ENCODE measurements around the gene NACC2. TPM values are rescaled to one million over a fixed set of nuclear protein-coding genes. Genes with fewer than 3 reads are reported as not detected.

Gene NACC2
- polyA plus RNA-seq, 3 donors = 8.1 to 32.4 (median 8.7) TPM

DNA sequence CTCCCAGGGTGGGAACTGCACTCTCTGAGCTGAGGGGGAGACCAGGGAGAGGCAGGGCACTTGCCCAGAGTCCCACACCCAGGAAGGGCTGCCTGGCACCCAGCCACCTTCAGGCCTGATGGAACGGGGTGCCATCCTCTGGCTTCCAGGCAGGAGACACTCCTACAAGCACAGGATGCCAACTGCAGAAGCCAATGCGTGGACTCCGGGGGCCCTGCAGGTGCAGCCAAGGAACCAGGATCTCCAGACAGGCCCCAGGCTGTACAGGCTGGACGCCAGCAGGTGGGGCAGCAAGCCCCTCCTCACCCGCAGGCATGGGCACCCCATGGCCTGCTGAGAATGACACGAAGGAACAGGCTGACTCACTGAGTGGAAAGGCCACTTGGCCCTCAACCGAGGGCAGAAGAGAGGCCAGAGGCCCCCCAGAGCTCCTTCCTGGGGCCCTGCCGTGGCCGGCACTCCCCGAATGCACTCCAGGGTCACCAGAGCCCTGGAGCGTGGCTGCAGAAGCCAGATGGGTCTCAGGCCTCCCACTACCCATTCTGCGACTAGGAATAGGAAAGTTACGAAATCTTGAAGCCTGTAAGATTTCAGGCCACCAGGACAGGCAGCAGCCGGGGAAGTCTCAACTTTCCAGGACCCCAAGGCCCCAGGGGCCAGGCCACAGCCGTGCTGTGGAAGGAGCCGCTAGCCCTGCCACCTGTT lies 15.7 kb downstream of the NACC2 start:
- peaks cover 68% of the 10 kb centered on the region for H4K20me1 ChIP-seq (ENCODE audit: insufficient read depth, low read length)
- peaks cover 78 to 95% of the 10 kb centered on the region in 2 donors for H3K4me1 ChIP-seq (ENCODE audit: control insufficient read depth in 1 of 2, insufficient read depth in 2 of 2, low read length in 2 of 2)
- H3K79me2 ChIP-seq (ENCODE audit: insufficient read depth, low read length) = peaks cover 86% of the 10 kb centered on the region

More for the DNA sequence above, 15.7 kb downstream of the NACC2 start:
- Mint-ChIP-seq H3K9me3 (peaks cover 0 to 1% (median 0%) of the 10 kb centered on the region in 7 donors), H3K36me3 (peaks cover 22 to 40% of the 10 kb centered on the region in 2 donors), H3K27ac (peak overlapping the region in 6 of 7 donors; percentile 56 to 88 (median 79)), H3K4me3 (peak overlapping the region in 1 of 2 donors; percentile 68), H3K4me1 (peaks cover 81% of the 10 kb centered on the region), H3K27me3 (ENCODE audit: low read depth in 3 of 3) (peaks cover 0 to 6% (median 0%) of the 10 kb centered on the region in 3 donors)
- Histone ChIP-seq H3K4me2 (replicated peaks; ENCODE audit: extremely low read depth, low read length, poor library complexity, severe bottlenecking) (peak overlapping the region; percentile 23), H3K27ac (ENCODE audit: low read depth in 1 of 2, low read length in 2 of 2) (peak overlapping the region; percentile 33 to 68), H3K9ac (ENCODE audit: insufficient read depth, low read length, poor library complexity, severe bottlenecking) (peak overlapping the region; percentile 55), H3K4me3 (replicated peaks in 1 of 3; ENCODE audit: low read depth in 2 of 3, low read length in 3 of 3) (peak overlapping the region in 1 of 3 experiments; percentile 42), H3K36me3 (replicated peaks in 1 of 2; ENCODE audit: control insufficient read depth in 1 of 2, insufficient read depth in 2 of 2, low read length in 2 of 2) (peaks cover 8 to 27% of the 10 kb centered on the region in 2 donors), H2AFZ (ENCODE audit: insufficient read depth, low read depth, low read length, poor library complexity, severe bottlenecking) (no peak overlapping the region), H3K27me3 (ENCODE audit: control insufficient read depth in 2 of 2, insufficient read depth in 2 of 2, low read length in 2 of 2) (no peaks in the 10 kb centered on the region), H3K9me3 (replicated peaks in 1 of 2; ENCODE audit: control insufficient read depth in 1 of 2, insufficient read depth in 1 of 2, low read length in 2 of 2) (no peaks in the 10 kb centered on the region)
- peak; percentile 29 for TF ChIP-seq CTCF (IDR thresholded peaks at IDR 0.05)
- intact Hi-C loops (cut with micrococcal nuclease) = loop anchor here in 1 of 2 donors (5.0 kb wide), 2 partner anchors 37 to 38 kb away; partner anchors contain the start of gene TMEM250
- peak; percentile 46 to 72 (median 53) for DNase-seq
- WGBS (ENCODE audit: insufficient coverage) = 14% methylated on average over 13 of the region's 16 CpGs

Measured in CD14-positive monocyte (primary cell).